ENCODE measurements around the gene RASL10B.

Gene RASL10B

GRCh38 chr17:35723735-35724134 is 7.7 kb upstream of the RASL10B start:
- no peak for DNase-seq

- DNase-seq, result no peak
Measured at GRCh38 chr17:35725058-35725457, 6.4 kb upstream of the RASL10B start.

GRCh38 chr17:35725802-35726126 is 5.7 kb upstream of the RASL10B start:
- no peak for DNase-seq

GRCh38 chr17:35726127-35726952 is 5.1 kb upstream of the RASL10B start:
- DNase-seq, result no peak

GRCh38 chr17:35726953-35727460 is 4.4 kb upstream of the RASL10B start:
- no peak for DNase-seq

- DNase-seq, result no peak
Measured at GRCh38 chr17:35727635-35728034, 3.8 kb upstream of the RASL10B start.

GRCh38 chr17:35728551-35728950 is 2.9 kb upstream of the RASL10B start:
- no peak for DNase-seq

- no peak for DNase-seq
Measured at GRCh38 chr17:35729405-35729833, 2.0 kb upstream of the RASL10B start.

GRCh38 chr17:35730400-35731005 is 936 bp upstream of the RASL10B start:
- DNase-seq, result no peak

- no peak for DNase-seq
Measured at GRCh38 chr17:35731917-35732805, 722 bp downstream of the RASL10B start.

- no peak for DNase-seq
Measured at GRCh38 chr17:35732806-35733136, 1.3 kb downstream of the RASL10B start.

GRCh38 chr17:35733366-35733765 is 1.9 kb downstream of the RASL10B start:
- DNase-seq, result no peak

GRCh38 chr17:35734396-35734795 is 3.0 kb downstream of the RASL10B start:
- DNase-seq, result no peak

- DNase-seq, result no peak
Measured at GRCh38 chr17:35735036-35735805, 3.8 kb downstream of the RASL10B start.

GRCh38 chr17:35736236-35736635 is 4.8 kb downstream of the RASL10B start:
- DNase-seq, result no peak

GRCh38 chr17:35738519-35739133 is 7.2 kb downstream of the RASL10B start:
- DNase-seq, result no peak

GRCh38 chr17:35740216-35740615 is 8.8 kb downstream of the RASL10B start:
- DNase-seq, result no peak

GRCh38 chr17:35740997-35741931 is 9.8 kb downstream of the RASL10B start:
- DNase-seq, result no peak

GRCh38 chr17:35742496-35742895 is 11.1 kb downstream of the RASL10B start:
- no peak for DNase-seq

- no peak for DNase-seq
Measured at GRCh38 chr17:35742896-35743477, 11.5 kb downstream of the RASL10B start.
